Measurements from ENCODE around the gene NDST1. TPM values are rescaled to one million over a fixed set of nuclear protein-coding genes. Genes with fewer than 3 reads are reported as not detected.

Gene NDST1
- total RNA-seq, 1 experiment from 2014 or later = 69.9 TPM

DNA sequence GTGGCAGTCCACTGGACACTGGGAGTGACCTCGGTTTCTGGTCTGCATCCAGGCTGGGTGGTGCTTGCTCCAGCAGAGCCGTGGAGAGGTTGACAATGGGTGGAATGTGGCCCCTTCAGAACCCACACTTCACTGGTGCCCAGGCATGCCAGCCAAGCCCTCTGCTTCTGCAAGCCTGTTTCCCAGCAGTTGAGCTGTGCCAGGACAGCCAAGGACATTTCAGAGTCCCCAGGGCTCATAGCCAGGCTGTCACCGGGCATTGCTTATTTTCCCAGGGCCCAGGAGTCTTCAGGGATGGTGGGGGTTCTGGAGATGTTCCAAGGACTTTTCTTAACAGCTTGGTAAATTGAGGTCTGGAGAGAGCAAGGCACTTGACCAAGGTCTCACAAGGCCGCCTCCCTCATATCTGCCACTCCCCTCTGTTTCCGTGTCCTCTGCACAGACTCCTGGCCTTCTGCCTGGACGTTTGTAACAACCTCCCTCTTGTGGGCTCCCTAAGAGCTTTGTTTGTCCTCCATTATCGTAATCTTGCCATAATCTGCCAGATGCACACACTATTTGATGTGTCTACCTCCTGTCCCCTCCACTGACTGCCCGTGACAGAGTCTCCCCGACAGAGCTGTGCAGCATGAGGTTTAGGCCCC is 3.8 kb upstream of the NDST1 start:
- H3K27me3 Mint-ChIP-seq (ENCODE audit: low read depth) = no peaks in the 10 kb centered on the region
- CTCF ChIA-PET = interaction anchor here (1.2 to 2.3 kb wide), 3 partner anchors 13 to 54 kb away, joined by 3 to 8 read pairs (median 3); no protein-coding TSS in a partner anchor
- H3K36me3 Mint-ChIP-seq = no peaks in the 10 kb centered on the region; the same call in 1 of the 2 replicates
- peaks cover 54% of the 10 kb centered on the region for H3K4me1 Mint-ChIP-seq
- POLR2A ChIA-PET = no interaction called here
- DNase-seq (ENCODE audit: low spot score) (no peak), ATAC-seq (no peak)
- TF ChIP-seq, protein P1, sequence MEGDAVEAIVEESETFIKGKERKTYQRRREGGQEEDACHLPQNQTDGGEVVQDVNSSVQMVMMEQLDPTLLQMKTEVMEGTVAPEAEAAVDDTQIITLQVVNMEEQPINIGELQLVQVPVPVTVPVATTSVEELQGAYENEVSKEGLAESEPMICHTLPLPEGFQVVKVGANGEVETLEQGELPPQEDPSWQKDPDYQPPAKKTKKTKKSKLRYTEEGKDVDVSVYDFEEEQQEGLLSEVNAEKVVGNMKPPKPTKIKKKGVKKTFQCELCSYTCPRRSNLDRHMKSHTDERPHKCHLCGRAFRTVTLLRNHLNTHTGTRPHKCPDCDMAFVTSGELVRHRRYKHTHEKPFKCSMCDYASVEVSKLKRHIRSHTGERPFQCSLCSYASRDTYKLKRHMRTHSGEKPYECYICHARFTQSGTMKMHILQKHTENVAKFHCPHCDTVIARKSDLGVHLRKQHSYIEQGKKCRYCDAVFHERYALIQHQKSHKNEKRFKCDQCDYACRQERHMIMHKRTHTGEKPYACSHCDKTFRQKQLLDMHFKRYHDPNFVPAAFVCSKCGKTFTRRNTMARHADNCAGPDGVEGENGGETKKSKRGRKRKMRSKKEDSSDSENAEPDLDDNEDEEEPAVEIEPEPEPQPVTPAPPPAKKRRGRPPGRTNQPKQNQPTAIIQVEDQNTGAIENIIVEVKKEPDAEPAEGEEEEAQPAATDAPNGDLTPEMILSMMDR (IDR thresholded peaks at IDR 0.05) = no peak
- TF ChIP-seq, protein P2, sequence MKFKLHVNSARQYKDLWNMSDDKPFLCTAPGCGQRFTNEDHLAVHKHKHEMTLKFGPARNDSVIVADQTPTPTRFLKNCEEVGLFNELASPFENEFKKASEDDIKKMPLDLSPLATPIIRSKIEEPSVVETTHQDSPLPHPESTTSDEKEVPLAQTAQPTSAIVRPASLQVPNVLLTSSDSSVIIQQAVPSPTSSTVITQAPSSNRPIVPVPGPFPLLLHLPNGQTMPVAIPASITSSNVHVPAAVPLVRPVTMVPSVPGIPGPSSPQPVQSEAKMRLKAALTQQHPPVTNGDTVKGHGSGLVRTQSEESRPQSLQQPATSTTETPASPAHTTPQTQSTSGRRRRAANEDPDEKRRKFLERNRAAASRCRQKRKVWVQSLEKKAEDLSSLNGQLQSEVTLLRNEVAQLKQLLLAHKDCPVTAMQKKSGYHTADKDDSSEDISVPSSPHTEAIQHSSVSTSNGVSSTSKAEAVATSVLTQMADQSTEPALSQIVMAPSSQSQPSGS (CRISPR knock-in tag; IDR thresholded peaks at IDR 0.05; ENCODE audit: borderline replicate concordance, low read depth) = no peak
- no peak for TF ChIP-seq HMGA2 (CRISPR knock-in tag; IDR thresholded peaks at IDR 0.05)
- TF ChIP-seq NFE2L1 (CRISPR knock-in tag; IDR thresholded peaks at IDR 0.05) = no peak
- TF ChIP-seq ZNF232 (CRISPR knock-in tag; IDR thresholded peaks at IDR 0.05) = no peak
- no peak overlapping the region for H3K4me3 Mint-ChIP-seq
- H3K9me3 Mint-ChIP-seq = no peaks in the 10 kb centered on the region
- H3K27ac Mint-ChIP-seq = peak overlapping the region; percentile 69

DNA sequence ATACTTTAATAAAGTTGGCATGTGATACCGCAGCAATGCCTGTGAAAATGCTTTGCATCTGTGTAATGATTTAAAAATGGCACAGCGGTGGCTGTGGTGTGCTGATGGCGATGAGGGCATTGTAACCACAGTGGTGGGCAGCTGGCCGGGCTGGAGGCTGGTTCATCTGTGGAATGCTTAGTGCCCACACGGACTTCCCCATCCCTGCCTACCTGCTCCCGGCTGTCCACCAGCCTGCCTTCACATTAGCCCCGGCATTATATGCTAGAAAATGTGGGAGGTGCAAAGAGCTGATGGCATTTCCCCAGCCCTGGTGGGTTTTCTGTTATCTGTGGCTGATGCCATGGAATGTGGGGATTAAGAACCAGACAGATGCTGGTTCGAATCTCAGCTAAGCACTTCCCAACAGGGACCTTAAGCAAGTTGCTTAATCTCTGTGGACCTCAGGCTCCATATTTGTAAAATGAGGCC is 2.9 kb upstream of the NDST1 start:
- ChIA-PET CTCF (interaction anchor here (0.6 to 2.3 kb wide), 5 partner anchors 20 to 299 kb away, joined by 3 to 8 read pairs (median 3); no protein-coding TSS in a partner anchor), POLR2A (interaction anchor here (1.5 kb wide), 1 partner anchor 19 kb away, joined by 3 read pairs; no protein-coding TSS in a partner anchor)
- TF ChIP-seq, protein P3, sequence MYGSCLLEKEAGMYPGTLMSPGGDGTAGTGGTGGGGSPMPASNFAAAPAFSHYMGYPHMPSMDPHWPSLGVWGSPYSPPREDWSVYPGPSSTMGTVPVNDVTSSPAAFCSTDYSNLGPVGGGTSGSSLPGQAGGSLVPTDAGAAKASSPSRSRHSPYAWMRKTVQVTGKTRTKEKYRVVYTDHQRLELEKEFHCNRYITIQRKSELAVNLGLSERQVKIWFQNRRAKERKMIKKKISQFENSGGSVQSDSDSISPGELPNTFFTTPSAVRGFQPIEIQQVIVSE (CRISPR knock-in tag; IDR thresholded peaks at IDR 0.05; ENCODE audit: borderline replicate concordance) = no peak
- TF ChIP-seq TCF7 (CRISPR knock-in tag; IDR thresholded peaks at IDR 0.05; ENCODE audit: low read depth) = no peak
- TF ChIP-seq ZNF317 (CRISPR knock-in tag; IDR thresholded peaks at IDR 0.05; ENCODE audit: borderline replicate concordance, low read depth) = no peak
- TF ChIP-seq OVOL2 (CRISPR knock-in tag; IDR thresholded peaks at IDR 0.05; ENCODE audit: borderline replicate concordance) = no peak
- TF ChIP-seq, protein P4, sequence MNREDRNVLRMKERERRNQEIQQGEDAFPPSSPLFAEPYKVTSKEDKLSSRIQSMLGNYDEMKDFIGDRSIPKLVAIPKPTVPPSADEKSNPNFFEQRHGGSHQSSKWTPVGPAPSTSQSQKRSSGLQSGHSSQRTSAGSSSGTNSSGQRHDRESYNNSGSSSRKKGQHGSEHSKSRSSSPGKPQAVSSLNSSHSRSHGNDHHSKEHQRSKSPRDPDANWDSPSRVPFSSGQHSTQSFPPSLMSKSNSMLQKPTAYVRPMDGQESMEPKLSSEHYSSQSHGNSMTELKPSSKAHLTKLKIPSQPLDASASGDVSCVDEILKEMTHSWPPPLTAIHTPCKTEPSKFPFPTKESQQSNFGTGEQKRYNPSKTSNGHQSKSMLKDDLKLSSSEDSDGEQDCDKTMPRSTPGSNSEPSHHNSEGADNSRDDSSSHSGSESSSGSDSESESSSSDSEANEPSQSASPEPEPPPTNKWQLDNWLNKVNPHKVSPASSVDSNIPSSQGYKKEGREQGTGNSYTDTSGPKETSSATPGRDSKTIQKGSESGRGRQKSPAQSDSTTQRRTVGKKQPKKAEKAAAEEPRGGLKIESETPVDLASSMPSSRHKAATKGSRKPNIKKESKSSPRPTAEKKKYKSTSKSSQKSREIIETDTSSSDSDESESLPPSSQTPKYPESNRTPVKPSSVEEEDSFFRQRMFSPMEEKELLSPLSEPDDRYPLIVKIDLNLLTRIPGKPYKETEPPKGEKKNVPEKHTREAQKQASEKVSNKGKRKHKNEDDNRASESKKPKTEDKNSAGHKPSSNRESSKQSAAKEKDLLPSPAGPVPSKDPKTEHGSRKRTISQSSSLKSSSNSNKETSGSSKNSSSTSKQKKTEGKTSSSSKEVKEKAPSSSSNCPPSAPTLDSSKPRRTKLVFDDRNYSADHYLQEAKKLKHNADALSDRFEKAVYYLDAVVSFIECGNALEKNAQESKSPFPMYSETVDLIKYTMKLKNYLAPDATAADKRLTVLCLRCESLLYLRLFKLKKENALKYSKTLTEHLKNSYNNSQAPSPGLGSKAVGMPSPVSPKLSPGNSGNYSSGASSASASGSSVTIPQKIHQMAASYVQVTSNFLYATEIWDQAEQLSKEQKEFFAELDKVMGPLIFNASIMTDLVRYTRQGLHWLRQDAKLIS (CRISPR knock-in tag; IDR thresholded peaks at IDR 0.05; ENCODE audit: borderline replicate concordance) = no peak
- TF ChIP-seq, protein P5, sequence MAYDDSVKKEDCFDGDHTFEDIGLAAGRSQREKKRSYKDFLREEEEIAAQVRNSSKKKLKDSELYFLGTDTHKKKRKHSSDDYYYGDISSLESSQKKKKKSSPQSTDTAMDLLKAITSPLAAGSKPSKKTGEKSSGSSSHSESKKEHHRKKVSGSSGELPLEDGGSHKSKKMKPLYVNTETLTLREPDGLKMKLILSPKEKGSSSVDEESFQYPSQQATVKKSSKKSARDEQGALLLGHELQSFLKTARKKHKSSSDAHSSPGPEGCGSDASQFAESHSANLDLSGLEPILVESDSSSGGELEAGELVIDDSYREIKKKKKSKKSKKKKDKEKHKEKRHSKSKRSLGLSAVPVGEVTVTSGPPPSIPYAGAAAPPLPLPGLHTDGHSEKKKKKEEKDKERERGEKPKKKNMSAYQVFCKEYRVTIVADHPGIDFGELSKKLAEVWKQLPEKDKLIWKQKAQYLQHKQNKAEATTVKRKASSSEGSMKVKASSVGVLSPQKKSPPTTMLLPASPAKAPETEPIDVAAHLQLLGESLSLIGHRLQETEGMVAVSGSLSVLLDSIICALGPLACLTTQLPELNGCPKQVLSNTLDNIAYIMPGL (CRISPR knock-in tag; IDR thresholded peaks at IDR 0.05) = no peak
- TF ChIP-seq, protein P6, sequence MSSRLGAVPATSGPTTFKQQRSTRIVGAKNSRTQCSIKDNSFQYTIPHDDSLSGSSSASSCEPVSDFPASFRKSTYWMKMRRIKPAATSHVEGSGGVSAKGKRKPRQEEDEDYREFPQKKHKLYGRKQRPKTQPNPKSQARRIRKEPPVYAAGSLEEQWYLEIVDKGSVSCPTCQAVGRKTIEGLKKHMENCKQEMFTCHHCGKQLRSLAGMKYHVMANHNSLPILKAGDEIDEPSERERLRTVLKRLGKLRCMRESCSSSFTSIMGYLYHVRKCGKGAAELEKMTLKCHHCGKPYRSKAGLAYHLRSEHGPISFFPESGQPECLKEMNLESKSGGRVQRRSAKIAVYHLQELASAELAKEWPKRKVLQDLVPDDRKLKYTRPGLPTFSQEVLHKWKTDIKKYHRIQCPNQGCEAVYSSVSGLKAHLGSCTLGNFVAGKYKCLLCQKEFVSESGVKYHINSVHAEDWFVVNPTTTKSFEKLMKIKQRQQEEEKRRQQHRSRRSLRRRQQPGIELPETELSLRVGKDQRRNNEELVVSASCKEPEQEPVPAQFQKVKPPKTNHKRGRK (CRISPR knock-in tag; IDR thresholded peaks at IDR 0.05; ENCODE audit: borderline replicate concordance) = no peak
- DNase-seq (ENCODE audit: low spot score) (no peak), ATAC-seq (no peak)
- Mint-ChIP-seq H3K27ac (no peak overlapping the region), H3K4me3 (no peak overlapping the region), H3K9me3 (no peaks in the 10 kb centered on the region), H3K27me3 (ENCODE audit: low read depth) (no peaks in the 10 kb centered on the region), H3K36me3 (no peaks in the 10 kb centered on the region; the same call in 1 of the 2 replicates), H3K4me1 (peaks cover 51% of the 10 kb centered on the region)
